Esophagus (tissue), 2 donors: ENCODE results near the gene FBP1. TPM values are rescaled to one million over a fixed set of nuclear protein-coding genes. Genes with fewer than 3 reads are reported as not detected.

Experiments
- polyA plus RNA-seq, 2 donors: library from polyadenylated mRNA; stranded (reverse); fragments of 200-250 nt; gene quantifications; one replicate each; pipeline ENCODE4 v1.2.3, GENCODE V29; 2013
- donor health status: healthy with polysubstance abuse.
- donor health status: Bipolar disorder and iron deficiency.

Gene FBP1
- polyA plus RNA-seq, 2 donors, result 1.4 to 5.7 TPM

Other genes starting within 250 kb of the FBP1 start
- under 1 TPM in 1 of 2 donors, not detected in 1; 0.01 TPM for gene PCAT7, start 84.4 kb downstream of the FBP1 start, polyA plus RNA-seq
- not detected for gene FBP2, start 45.7 kb downstream of the FBP1 start, polyA plus RNA-seq
- gene AOPEP, start 87.2 kb upstream of the FBP1 start, polyA plus RNA-seq, result 100 to 1,000 TPM in 1 of 2 donors, 10 to 100 TPM in 1; 99.6 to 111 TPM